NCI-H748 treated with DMSO at 0.1 percent for 48 hours (cell line): ENCODE measurements around the gene CD69.

Experiments used
- DNase-seq: peaks from one replicate; lab custom pipeline; 2025; lab: John Stamatoyannopoulos, UW

Gene CD69

GRCh38 chr12:9760699-9761418 lies at the start of gene CD69:
TSS of gene CD69 (minus strand) at chr12:9760901. CDS start at chr12:9760820, 81 bp downstream.
- no peak for DNase-seq

- no peak for DNase-seq
Observed at GRCh38 chr12:9809866-9810265, 49.2 kb upstream of the CD69 start.

GRCh38 chr12:9809338-9809737 lies 48.6 kb upstream of the CD69 start:
- no peak for DNase-seq

- no peak for DNase-seq
Observed at GRCh38 chr12:9808504-9808903, 47.8 kb upstream of the CD69 start.

GRCh38 chr12:9806714-9807113 lies 46.0 kb upstream of the CD69 start:
- no peak for DNase-seq

- DNase-seq, result no peak
Observed at GRCh38 chr12:9805883-9806282, 45.2 kb upstream of the CD69 start.

GRCh38 chr12:9799961-9800360 lies 39.3 kb upstream of the CD69 start:
- no peak for DNase-seq

- DNase-seq, result peak; percentile 0
Observed at GRCh38 chr12:9797722-9798619, 37.3 kb upstream of the CD69 start.

- DNase-seq, result no peak
Observed at GRCh38 chr12:9796971-9797370, 36.3 kb upstream of the CD69 start.

- no peak for DNase-seq
Observed at GRCh38 chr12:9796346-9796745, 35.6 kb upstream of the CD69 start.

GRCh38 chr12:9795945-9796344 lies 35.2 kb upstream of the CD69 start:
- DNase-seq, result no peak

GRCh38 chr12:9794484-9795093 lies 33.9 kb upstream of the CD69 start:
- DNase-seq, result no peak

- no peak for DNase-seq
Observed at GRCh38 chr12:9793779-9794395, 33.2 kb upstream of the CD69 start.

- no peak for DNase-seq
Observed at GRCh38 chr12:9792961-9793617, 32.4 kb upstream of the CD69 start.

- DNase-seq, result no peak
Observed at GRCh38 chr12:9792185-9792900, 31.6 kb upstream of the CD69 start.

GRCh38 chr12:9786726-9787717 lies 26.3 kb upstream of the CD69 start:
- DNase-seq, result no peak

GRCh38 chr12:9784816-9785215 lies 24.1 kb upstream of the CD69 start:
- DNase-seq, result no peak

- DNase-seq, result no peak
Observed at GRCh38 chr12:9784326-9784725, 23.6 kb upstream of the CD69 start.

GRCh38 chr12:9782547-9783382 lies 22.1 kb upstream of the CD69 start:
- DNase-seq, result no peak
